ENCODE results near the gene SCN4B. TPM values are rescaled to one million over a fixed set of nuclear protein-coding genes. Genes with fewer than 3 reads are reported as not detected.

SCN4B gene
- total and polyA plus RNA-seq, 4 donors, result 0.05 to 0.67 (median 0.42) TPM; not detected in 1

GRCh38 chr11:118128721-118129470, 23.7 kb downstream of the SCN4B start:
- H3K27ac ChIP-seq (ENCODE audit: low read depth in 1 of 2, low read length in 2 of 2), result no peak overlapping the region
- TF ChIP-seq TAF1 (conservative IDR thresholded peaks at IDR 0.05) (no peak), CTCF (IDR thresholded peaks at IDR 0.05; ENCODE audit: low read depth, low read length, missing input control) (no peak), ATF3 (IDR thresholded peaks at IDR 0.05) (no peak), SP1 (IDR thresholded peaks at IDR 0.05) (no peak), EGR1 (IDR thresholded peaks at IDR 0.05; ENCODE audit: low read depth in 2 of 2) (no peak), MAX (IDR thresholded peaks at IDR 0.05) (no peak), RXRA (IDR thresholded peaks at IDR 0.05) (no peak), REST (IDR thresholded peaks at IDR 0.05) (no peak), NR2F2 (IDR thresholded peaks at IDR 0.05) (no peak), GABPA (IDR thresholded peaks at IDR 0.05 in 1 of 2, conservative IDR thresholded peaks at IDR 0.05 in 1 of 2) (no peak), RAD21 (IDR thresholded peaks at IDR 0.05) (no peak), FOXA1 (IDR thresholded peaks at IDR 0.05) (no peak), HNF4A (conservative IDR thresholded peaks at IDR 0.05) (no peak), JUND (IDR thresholded peaks at IDR 0.05) (no peak), YY1 (IDR thresholded peaks at IDR 0.05) (no peak), FOXA2 (IDR thresholded peaks at IDR 0.05) (no peak), ZBTB33 (IDR thresholded peaks at IDR 0.05) (no peak), HNF4G (IDR thresholded peaks at IDR 0.05) (no peak)
- no peak overlapping the region for H3K4me3 ChIP-seq (ENCODE audit: low read depth in 1 of 3, low read length in 3 of 3)
- no peaks in the 10 kb centered on the region for H3K36me3 ChIP-seq (ENCODE audit: control insufficient read depth in 4 of 4, insufficient read depth in 3 of 4, low read depth in 1 of 4, low read length in 3 of 4)
- H3K9me3 ChIP-seq (ENCODE audit: control insufficient read depth in 4 of 4, low read length in 3 of 4), result no peaks in the 10 kb centered on the region
- H3K9ac ChIP-seq (ENCODE audit: low read depth in 1 of 2, low read length in 2 of 2), result no peak overlapping the region
- H3K27me3 ChIP-seq (ENCODE audit: control insufficient read depth in 4 of 4, insufficient read depth in 4 of 4, low read length in 3 of 4), result peaks cover 0 to 2% (median under 1%) of the 10 kb centered on the region in 4 donors
- H3K4me1 ChIP-seq (ENCODE audit: control insufficient read depth in 4 of 4, insufficient read depth in 4 of 4, low read length in 3 of 4), result no peaks in the 10 kb centered on the region
- WGBS, result 78% methylated on average over 11 of the region's 11 CpGs
- DNase-seq (ENCODE audit: low spot score), result no peak
